ENCODE results near the gene SH3GL2.
A peak's percentile ranks its signal among the peaks of the same experiment; 100 is the strongest.
"Not testable (repeated sequence)": the region's sequence is repeated elsewhere in the genome, so short reads cannot be mapped to it uniquely, and the experiment has no call there.

The SH3GL2 gene

DNA sequence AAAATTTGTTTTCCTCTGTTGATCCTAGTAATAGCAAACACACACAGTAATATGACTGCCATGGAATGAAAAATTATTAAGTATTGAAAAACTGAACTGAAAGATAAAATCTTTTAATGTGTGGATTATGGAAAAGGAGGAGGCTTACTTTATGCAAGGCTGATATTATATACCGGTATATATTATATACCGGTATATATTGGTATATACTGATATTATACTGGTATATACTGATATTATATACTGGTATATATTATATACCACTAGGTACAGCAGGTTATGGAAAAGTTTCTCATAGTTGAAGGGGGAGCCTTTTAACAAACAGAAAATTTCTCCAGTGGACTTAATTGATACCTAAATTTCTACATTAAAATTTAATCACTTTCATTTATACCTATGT is 181.4 kb downstream of the SH3GL2 start:
- no peak for DNase-seq

DNA sequence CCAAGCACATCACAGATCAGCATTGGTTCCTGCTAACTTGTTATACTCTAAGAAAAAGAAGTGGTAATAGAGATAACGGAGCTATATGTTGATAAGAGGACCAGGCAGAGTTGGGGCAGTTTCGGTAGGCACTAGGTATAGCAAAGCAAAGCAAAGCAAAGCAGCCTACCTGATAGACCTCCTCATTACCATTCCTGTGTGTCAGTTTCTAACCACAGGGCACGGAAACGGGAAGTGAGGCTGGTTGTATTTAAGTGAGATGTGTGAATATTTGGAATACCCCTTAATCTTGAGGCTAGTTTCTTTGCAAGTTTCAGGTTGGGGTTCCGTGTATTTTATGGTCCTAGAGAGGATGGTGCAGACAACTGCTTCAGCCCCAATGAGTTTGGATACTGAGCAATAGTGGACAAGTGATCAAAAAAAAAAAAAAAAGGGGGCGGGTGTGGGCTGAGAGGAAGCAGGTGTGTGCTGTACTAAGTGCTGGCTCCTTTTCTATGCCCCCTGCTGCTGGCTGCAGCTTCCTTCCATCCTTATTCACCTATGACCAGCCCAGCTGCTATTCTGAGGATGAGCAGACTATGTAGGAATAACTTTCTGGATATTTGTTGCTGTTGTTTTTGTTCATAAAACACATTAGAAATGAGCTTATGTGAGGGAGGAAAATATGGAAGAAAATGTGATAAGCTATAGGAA is 183.3 kb downstream of the SH3GL2 start:
- no peak for DNase-seq

DNA sequence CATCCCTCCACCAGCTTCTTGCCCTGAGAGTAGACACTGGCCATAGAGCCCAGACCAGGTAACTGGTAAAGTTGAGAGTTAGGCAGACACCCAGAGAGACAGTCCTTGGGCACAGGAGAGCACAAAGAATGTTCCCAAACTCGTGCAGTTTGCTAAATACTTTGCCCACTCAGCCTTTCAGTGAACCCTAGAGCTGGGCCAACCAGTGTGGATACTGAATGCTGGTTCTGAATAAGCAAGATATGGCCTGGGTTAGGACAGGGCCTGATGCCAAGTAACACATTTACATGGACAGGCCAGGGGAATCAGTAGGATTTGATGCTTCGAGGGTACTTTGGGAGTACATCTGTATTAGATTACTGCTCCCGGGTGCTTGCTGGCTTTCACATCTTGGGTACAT is 185.4 kb downstream of the SH3GL2 start:
- DNase-seq = no peak

DNA sequence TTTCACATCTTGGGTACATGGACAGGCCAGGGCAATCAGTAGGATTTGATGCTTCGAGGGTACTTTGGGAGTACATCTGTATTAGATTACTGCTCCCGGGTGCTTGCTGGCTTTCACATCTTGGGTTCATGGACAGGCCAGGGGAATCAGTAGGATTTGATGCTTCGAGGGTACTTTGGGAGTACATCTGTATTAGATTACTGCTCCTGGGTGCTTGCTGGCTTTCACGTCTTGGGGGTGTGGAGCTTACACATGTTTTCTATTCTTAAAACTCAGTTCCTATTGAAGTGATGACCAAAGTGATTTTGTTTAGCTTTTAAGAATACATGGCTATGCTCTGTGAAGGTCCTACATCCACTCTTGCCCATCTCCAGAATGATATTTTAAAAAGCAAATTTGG is 186.3 kb downstream of the SH3GL2 start:
- not testable (repeated sequence) for DNase-seq

DNA sequence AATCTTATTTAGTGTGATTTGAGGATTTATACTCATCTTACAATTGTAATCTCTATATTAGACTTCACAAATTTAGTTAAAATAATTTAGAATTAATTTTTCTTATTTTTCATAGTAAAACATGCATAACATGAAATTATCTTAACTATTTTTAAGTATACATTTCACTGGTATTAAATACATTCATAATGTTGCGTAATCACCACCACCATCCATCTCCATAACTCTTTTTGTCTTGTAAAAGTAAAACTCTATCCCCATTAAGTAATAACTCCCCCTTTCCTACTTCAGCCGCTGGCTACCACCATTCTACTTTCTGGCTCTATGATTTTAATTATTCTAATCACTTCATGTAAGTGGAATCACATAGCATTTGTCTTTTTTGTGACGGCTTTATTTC is 193.4 kb downstream of the SH3GL2 start:
- no peak for DNase-seq

DNA sequence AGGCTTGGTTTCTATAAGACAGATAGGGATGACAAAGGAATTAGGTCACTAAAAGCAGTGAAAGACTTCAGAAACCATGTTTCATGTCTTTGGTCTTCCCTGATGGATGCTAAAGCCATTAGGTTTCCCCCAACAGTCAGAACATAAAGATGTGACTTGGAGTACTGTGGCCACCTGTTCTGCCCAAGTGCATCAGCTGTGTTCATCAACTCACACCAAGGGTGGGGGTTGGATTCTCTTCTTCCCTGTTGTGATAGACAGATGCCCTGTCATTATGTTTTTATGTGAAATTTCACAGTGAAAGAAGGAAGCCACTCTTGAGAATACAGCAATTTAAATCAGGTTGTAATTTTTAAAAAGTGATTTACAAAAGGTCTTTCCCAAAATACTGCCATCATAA is 196.8 kb downstream of the SH3GL2 start:
- no peak for DNase-seq

DNA sequence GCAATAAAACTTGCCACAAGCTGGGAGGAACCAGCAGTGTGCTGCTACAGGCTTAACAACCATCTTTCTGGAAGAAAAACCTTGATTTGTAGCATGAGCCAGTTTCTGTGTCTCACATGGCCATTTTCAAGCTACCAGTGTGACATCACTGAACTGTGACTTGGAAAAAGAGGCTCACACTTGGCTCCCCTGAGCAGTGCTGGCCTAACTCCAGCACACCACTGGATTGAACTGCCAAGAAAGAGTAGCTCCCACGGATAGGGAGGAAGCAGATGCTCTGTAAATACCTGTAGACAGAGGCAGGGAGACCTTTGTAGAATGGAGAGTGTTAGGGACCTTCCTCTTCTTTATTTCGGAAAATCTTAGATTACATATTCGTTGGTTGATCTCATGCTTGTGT is 197.9 kb downstream of the SH3GL2 start:
- DNase-seq = no peak

DNA sequence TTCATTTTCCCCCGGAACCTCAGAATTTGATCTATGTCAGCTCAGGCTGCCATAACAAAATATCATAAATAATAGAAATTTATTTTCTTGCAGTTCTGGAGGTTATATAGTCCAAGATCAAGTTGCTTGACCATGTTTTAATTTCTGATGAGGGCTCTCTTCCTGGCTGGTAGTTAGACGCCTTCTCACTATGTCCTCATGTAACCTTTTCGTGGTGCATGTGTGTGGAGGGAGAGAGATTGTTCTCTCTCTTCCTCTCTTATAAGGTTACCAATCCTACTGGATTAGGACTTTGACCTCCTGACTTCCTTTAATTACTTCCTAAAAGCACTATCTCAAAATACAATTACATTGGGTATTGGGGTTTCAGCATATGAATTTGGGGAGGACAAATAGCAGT is 198.6 kb downstream of the SH3GL2 start:
- no peak for DNase-seq

DNA sequence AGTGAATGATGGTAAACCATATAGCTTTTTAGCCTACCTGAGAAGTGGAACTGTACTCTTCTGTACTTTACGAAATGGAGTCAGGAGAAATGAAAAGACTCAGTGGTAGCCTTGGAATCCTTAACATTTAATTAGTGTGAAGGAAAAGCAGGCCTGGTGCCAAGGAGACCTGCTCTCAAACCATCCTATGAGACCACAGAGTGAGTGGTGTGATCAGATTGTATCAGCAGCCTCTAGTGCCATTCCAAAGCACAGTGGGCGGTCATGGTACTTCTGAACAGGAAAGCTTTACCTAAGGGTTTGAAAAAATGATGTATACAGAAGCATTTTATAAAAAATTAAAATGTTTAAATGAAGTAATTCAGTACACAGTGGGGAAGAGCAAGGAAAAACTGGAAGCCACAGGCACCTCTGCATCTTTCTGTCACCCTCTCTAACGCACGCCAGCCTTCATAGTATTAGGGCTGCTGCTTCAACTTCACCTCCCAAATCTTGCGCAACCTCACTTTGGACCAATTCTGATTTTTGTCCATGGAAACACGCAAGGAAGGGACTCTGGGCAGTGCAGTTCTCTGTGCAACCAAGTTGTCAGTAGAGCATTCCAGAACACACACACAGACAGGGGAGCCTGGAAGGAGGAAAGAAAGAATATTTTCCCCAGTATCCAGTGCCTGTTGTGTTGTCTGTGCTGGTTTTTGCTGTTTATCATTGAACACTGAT is 203.7 kb downstream of the SH3GL2 start:
- DNase-seq = no peak

DNA sequence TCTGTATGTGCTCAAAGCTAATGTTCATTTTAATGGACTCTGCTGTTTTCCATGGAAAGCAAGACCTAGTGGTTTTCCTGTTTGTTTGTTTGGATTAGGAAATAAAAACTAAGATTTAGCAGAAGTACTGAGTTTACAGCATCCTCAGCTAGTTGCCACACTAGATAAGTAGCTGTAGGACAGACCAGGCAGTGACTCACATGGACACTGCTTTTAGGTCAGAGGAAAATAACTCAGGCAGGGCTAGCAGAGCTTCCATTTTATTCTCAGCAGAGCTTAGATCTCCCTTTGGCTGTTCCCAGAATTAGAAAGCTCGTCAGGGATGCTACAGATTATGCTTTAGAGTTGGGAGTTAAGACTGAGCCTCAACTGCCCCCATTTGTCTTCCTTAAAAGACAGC is 204.4 kb downstream of the SH3GL2 start:
- DNase-seq = no peak

DNA sequence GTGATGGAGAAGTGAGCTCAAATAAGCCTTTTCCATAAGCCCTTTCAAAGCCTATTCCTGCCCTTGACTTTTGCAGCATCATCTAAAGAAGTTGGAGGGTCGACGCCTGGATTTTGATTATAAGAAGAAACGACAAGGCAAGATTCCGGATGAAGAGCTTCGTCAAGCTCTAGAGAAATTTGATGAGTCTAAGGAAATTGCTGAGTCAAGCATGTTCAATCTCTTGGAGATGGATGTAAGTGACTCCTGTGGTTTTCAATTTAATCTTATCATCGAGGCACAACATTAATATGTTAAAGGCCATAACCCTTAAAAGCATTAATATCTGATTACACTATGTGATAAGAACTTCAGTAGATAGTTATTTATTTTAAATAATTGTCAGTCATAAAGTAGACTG is 210.4 kb downstream of the SH3GL2 start:
- DNase-seq = no peak

DNA sequence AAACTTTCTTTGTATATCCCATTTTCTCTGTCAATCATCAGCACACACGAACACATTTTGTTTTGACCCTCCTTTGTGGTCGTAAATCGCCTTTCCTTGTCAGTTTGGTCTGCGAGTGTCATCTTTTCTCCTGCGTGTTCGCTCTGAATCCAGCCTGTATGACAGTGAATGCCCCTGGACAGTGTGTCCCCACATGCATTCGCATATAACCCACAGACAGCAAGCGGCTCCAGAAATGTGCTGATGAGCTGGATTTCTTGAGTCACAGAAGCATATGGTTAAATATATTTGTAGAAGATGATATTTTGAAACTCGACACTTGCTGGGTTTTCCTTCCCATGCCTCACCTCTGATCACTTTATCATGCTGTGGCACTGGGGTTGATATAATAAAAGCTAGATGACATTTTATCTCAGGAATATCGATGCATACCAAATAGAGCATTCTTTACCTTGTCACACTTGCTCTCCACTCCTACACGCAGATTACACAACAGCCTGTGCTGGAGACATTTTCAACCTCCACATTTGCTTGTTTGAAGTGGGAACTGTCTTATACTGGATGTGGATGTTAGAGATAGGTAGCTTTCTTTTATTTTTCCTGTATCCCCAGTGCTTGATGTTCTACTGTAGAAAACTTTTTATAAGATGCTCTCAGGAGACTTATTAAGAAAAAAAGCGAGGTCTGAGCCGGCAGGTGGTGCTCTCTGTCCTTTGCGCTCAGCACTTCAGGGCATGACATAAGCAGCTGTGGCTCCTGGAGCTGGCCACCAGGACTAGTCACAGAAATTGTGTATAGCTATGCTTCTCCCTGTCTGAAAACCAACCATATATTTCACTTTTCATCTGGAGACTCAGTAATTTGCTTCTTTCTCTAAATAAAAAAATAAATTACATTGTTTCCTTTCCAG is 215.1 kb downstream of the SH3GL2 start:
- no peak for DNase-seq

DNA sequence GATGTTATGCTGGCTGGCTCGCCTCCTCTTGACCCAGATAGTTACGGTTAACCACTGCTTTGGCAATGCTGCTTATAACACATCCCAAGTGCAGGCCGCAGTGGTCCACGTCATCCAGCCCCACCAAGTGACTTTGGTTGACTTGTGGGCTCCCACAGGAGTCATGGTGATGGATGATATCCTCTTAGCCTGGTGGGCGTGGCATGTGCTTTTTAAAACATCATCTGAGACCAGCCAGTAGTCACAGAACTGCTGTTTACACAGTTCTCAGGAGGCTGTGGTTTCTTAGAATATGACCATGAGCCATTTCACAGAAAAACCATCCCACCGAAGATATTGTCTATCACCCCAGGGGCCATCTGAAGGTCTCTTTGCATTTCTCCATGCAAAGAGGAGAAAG is 216.9 kb downstream of the SH3GL2 start:
- DNase-seq = no peak

DNA sequence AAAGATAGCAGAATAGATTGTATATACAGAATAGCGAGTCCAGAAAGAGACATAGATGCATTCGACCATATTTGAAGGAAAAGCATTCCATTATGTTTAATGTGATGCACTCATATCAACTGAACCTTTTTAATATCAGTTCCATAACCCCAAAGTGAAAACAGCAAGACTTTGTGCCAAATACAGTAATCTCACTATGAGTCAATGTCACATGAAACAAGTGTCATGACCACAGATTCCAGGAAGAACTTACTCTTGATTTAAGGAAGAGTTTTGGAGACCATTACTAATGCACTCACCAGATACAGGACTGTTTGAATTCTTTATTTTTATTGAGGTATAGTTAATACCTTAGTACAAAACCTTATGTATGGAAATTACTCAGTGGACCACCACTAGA is 220.5 kb downstream of the SH3GL2 start:
- no peak for DNase-seq

DNA sequence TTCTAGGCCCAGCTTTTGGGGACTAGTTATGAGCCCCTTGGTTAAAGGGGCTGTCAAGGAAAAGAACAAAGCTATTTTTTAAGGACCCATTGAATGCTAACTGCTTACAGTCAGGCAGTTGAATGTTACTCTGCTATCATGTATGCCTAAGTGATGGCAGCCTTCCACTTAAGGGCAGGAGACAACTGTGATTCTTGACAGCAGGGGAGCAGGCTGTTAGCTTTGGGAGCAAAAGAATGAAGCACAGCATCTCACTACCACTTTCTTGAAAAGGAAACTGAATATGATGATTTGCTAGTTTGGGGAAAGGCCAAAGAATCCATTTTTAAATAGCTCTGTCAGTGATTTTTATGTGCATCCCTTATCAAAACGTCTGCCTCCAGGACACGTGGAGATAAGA is 221.6 kb downstream of the SH3GL2 start:
- no peak for DNase-seq

DNA sequence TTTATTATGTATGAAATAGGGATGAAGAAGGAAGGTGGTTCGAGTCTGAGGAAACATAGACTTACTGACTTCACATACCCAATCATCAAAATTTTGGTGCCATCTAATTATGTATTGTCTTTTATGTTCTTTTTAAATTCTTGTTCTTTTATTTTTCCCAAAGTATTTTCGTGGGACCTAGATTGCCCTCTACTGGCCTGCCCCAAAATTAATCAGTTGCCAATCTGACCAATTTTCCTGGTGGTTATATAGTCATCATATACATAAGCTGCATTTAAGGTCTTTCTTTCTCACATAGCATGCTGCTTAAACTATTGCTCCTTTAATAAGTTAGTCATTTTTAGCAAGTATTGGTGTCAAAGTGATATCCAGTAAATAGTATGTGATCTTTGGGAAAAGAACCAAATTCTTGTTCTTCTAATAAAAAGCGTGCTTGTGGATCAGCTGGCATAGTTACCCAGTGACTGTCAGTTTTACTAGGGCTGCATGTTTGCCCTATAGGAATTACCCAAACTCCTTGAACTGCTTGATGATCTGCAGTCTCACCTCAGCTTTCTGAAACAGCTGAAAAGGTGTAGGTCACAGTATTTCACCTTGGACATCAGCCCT is 223.5 kb downstream of the SH3GL2 start:
- no peak for DNase-seq

DNA sequence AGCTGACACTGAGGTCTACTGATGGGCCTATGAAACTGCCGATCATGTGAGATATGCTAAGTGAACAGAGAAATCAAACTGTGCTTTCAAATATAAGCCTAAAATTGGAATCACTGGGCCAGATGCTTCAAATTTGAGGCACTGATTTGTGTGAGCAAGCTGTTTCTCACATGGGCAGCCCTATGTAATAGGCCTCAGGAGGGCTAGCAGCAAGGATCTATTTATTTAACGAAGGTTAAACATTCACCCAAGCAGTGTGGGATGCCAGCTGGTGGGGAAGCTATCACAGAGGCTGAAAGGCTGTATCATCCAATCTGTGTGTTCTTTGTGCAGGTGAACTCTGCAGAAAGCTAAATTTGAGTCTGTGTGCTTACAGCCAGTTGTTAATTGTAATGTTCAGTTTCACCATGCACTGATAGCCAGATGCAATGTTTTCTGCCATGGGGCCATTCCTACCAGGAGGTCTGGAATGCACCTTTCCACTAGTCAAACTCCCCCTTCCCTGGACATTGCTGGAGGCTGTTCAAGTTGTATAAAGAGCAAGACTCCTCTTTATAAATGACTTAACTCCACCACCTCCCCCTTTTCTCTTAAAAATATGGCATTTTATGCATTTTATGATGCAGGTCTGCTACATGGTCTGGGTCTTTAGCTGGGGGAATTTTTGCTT is 228.9 kb downstream of the SH3GL2 start:
- no peak for DNase-seq

DNA sequence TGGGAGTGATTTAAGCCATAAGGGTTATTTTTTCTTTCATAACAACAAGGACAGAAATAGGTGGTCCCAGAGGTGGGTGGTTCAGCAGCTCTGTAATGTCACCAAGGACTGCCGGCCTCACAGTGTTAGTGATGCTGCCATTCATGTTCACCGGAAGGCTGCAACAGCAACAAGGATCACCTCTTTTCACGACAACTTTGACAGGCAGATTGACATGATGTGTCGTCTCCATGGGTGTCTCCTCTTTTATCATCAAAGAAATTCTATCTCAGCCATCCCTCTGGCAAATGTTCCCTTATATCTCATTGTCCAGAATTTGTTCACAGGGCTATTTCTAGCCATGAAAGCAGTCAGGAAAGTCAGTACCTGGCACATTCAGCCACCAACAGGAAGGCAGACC is 231.5 kb downstream of the SH3GL2 start:
- DNase-seq = no peak

DNA sequence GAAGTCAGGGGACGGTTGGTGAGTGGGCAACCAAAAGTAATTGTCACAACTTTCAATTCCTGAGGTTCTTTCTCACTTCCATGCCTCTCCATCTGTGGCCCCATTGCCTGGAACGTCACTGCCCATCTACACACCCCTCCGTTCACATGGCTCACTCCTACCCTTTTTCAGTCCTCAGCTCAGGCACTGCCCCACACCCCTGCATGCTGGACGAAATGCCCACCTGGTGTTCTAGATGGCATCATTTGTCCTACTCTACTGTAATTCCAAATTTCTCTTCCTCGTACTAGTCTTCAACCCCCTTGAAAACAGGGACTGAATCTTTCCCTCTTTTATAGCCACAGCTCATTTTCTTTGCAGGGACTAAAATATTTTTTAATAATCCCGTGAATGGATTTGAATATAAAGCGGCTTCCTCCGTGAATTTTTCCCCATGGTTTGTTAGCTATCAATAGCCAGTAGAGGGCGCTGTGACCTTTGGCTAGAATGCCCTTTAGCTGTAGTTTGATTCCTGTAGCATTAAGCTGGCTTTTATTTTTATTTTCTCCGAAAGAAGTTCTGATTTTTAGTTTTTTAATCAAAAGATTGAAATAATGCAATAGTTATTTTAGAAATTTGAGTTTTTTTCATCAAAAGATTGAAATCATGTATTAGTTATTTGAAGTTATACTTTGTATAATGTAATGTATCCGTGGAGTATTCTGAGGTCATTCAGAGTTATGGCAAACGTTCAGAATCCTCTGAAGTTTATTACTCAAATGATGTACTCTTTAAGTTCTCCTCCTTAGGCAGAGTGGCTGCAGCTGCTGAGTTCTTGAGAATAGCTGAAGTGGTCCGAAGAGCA is 232.1 kb downstream of the SH3GL2 start:
- DNase-seq = peak; percentile 32

DNA sequence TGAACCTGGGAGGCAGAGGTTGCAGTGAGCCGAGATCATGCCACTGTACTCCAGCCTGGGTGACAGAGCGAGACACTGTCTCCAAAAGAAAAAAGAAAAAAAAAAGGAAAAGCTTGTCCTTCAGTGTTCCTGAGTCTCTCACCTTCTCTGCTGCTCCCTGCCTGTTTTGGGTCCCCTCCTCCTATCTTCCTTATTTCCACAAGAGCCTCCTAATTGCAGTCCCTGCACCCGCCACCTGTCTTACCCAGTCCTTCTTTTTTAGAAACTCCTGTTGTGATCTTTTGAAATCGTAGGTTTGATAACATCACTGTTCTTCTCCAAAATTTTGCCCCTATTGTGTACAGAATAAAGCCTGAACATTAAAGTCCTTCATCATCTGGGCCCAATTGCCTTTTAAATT is 234.9 kb downstream of the SH3GL2 start:
- no peak for DNase-seq

DNA sequence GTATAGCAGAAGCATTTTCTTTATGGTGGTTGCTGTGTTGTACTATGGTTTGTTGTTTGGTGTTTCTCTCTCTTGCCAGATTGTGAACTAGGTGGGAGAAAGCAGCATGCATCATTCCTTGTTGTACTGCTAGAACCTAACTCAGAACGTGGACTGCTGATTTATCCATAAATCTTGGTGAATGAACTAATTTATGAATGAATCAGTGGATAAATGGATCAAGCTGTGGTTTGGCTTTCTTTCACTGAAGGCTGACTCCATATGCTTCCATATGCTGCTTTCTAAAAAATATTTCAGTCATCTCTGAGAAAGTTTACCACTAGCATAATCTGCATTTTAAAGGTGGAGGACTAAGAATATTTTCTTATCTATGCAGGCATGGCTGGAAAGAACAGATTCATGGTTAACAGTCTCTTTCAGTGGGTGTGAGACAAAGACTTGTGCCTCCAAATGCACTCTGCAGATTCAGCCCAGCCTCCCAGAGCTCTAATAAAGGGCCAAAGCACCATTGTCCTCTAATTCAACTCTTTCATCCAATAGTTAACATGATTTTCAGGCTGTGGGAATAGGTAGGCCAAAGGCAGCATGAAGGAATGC is 237.7 kb downstream of the SH3GL2 start:
- DNase-seq = no peak
